Activated T-helper 17 cell treated with anti-CD3 and anti-CD28 coated beads, Interleukin-2, amount 50 U/mL, for 72 hours (primary cell): Measurements from ENCODE around the gene BLACAT1. TPM values are rescaled to one million over a fixed set of nuclear protein-coding genes. Genes with fewer than 3 reads are reported as not detected.
"Not testable (repeated sequence)": the region's sequence is repeated elsewhere in the genome, so short reads cannot be mapped to it uniquely, and the experiment has no call there.

ENCODE experiments used
- ATAC-seq: fragments of 150-1000 bp; cut with Tn5 transposase; replicated peaks from 2 replicates; pipeline ENCODE4 v1.10.0; 2021; ENCODE audit warnings: mild to moderate bottlenecking, moderate library complexity
- H3K27ac Mint-ChIP-seq: one replicate; pipeline ENCODE4 v1.8.0; 2022; ENCODE audit warnings: mixed read lengths
- H3K27me3 Mint-ChIP-seq: one replicate; pipeline ENCODE4 v1.8.0; 2022; ENCODE audit warnings: mixed read lengths
- H3K36me3 Mint-ChIP-seq: one replicate; pipeline ENCODE4 v1.8.0; 2022; ENCODE audit warnings: low read depth, mild to moderate bottlenecking, mixed read lengths
- H3K4me1 Mint-ChIP-seq: one replicate; pipeline ENCODE4 v1.8.0; 2022; ENCODE audit warnings: mixed read lengths
- H3K4me3 Mint-ChIP-seq: one replicate; pipeline ENCODE4 v1.8.0; 2022; ENCODE audit warnings: mild to moderate bottlenecking, mixed read lengths
- H3K9me3 Mint-ChIP-seq: one replicate; pipeline ENCODE4 v1.8.0; 2022; ENCODE audit warnings: mixed read lengths
- total RNA-seq, 2 donors: library from RNA; stranded (reverse); gene quantifications; one replicate each; pipeline ENCODE4 v1.2.3, GENCODE V29; 2022

Gene BLACAT1
- total RNA-seq, 2 donors from 2014 or later = 0.61 to 0.95 TPM

DNA sequence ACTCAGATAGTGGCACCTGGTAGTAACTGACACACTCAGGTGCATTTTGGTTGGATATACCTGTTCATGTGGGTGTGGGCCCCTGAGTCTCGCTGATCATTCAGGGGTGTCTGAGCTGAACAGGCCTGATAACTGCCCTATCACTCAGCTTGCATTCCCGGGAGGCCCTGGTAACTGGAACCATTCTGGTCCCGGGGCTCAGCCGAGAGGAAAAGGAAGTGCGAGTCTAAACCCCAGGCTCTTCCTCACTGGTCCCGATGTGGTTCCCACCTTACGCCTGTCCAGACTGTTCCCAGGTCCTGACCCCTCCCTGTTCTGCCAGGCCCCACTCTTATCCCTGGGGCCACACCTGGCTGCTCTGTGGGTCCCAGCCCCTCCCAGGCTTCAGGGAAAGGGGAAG, 36.9 kb upstream of the BLACAT1 start:
- Mint-ChIP-seq H3K27ac (no peak overlapping the region), H3K4me1 (no peaks in the 10 kb centered on the region), H3K9me3 (no peaks in the 10 kb centered on the region), H3K36me3 (no peaks in the 10 kb centered on the region), H3K27me3 (peaks cover 41% of the 10 kb centered on the region), H3K4me3 (no peak overlapping the region)
- no peak for ATAC-seq

- Mint-ChIP-seq H3K36me3 (no peaks in the 10 kb centered on the region), H3K4me1 (no peaks in the 10 kb centered on the region)
- no peak for ATAC-seq
Measured at GRCh38 chr1:205492201-205492667, 36.4 kb upstream of the BLACAT1 start.

DNA sequence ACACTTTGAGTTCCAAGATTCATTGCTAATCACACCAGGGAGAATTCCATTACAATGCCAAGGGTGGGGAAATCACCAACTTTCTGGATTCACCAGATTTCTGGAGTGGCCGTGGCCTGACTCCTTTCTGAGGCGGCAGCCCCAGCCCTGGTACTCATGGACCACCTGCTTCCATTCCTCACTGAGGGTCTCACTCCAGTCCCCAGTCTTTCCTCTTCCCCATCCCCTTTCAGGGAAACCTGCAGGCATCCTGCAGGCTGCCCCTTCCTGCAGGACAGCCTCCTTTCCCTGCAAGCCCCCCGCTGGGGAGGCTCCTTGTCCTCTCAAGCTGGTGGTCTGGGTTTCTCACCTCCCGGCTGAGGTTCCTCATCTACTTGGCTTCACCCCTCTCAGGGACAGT, 35.9 kb upstream of the BLACAT1 start:
- Mint-ChIP-seq H3K27me3 (peaks cover 41% of the 10 kb centered on the region), H3K27ac (no peak overlapping the region), H3K36me3 (no peaks in the 10 kb centered on the region), H3K9me3 (no peaks in the 10 kb centered on the region), H3K4me1 (no peaks in the 10 kb centered on the region), H3K4me3 (no peak overlapping the region)
- no peak for ATAC-seq

More at GRCh38 chr1:205492201-205492667, 36.4 kb upstream of the BLACAT1 start:
- H3K27me3 Mint-ChIP-seq = peaks cover 41% of the 10 kb centered on the region
- no peaks in the 10 kb centered on the region for H3K9me3 Mint-ChIP-seq
- no peak overlapping the region for H3K4me3 Mint-ChIP-seq
- no peak overlapping the region for H3K27ac Mint-ChIP-seq

DNA sequence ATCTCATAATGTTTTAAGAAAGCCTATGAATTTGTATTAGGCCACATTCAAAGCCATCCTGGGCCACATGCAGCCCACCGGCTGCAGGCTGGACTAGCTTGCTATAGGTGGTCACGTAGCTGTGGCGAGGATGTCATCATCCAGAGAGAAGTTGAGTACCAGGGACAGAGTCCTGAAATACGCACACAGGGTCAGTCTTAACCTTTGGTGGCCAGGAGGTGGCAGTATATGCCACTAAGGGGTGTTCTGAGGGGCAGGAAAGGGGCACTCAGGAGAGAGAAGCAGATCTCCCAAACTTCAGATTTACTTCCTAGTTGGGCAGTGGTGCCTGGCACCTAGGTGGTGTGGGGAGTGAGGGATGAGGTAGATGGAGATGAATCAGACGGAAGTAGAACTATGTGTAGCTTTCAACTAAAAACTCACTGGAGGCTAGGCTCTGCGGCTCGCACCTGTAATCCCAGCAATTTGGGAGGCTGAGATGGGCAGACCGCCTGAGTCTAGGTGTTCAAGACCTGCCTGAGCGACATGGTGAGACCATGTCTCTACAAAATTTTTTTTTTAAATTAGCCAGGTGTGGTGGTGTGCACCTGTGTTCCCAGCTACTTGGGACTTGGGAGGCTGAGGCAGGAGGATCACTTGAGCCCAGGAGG, 32.4 kb upstream of the BLACAT1 start:
- H3K4me1 Mint-ChIP-seq = no peaks in the 10 kb centered on the region
- H3K36me3 Mint-ChIP-seq = no peaks in the 10 kb centered on the region
- ATAC-seq = peak; percentile 75
- H3K27me3 Mint-ChIP-seq = peaks cover 35% of the 10 kb centered on the region
- no peaks in the 10 kb centered on the region for H3K9me3 Mint-ChIP-seq
- H3K4me3 Mint-ChIP-seq = no peak overlapping the region
- no peak overlapping the region for H3K27ac Mint-ChIP-seq

DNA sequence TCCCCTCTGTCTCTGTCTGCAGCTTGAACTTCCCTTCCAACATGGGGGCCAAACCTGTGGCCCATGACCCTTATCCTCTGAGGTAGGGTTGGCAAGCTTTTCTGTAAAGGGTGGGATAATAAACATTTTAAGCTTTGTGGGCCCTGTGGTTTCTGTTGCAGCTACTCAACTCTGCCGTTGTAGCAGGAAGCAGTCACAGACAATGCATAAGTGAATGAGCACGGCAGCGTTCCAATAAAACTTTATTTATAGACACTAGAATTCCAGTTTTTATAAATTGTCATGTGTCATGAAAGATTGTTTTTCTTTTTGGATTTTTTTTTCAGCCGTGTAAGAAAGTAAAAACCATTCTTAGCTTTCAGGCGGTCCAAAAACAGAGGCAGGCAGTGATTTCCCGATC, 30.4 kb upstream of the BLACAT1 start:
- no peak for ATAC-seq
- Mint-ChIP-seq H3K4me3 (no peak overlapping the region), H3K4me1 (peaks cover 3% of the 10 kb centered on the region), H3K27me3 (peaks cover 37% of the 10 kb centered on the region), H3K9me3 (no peaks in the 10 kb centered on the region), H3K36me3 (no peaks in the 10 kb centered on the region), H3K27ac (no peak overlapping the region)

- H3K27ac Mint-ChIP-seq = no peak overlapping the region
- ATAC-seq = peak; percentile 71
- peaks cover 12% of the 10 kb centered on the region for H3K4me1 Mint-ChIP-seq
- H3K36me3 Mint-ChIP-seq = no peaks in the 10 kb centered on the region
- H3K27me3 Mint-ChIP-seq = peaks cover 45% of the 10 kb centered on the region
- no peak overlapping the region for H3K4me3 Mint-ChIP-seq
- no peaks in the 10 kb centered on the region for H3K9me3 Mint-ChIP-seq
Measured at GRCh38 chr1:205484985-205485967, 29.4 kb upstream of the BLACAT1 start.

DNA sequence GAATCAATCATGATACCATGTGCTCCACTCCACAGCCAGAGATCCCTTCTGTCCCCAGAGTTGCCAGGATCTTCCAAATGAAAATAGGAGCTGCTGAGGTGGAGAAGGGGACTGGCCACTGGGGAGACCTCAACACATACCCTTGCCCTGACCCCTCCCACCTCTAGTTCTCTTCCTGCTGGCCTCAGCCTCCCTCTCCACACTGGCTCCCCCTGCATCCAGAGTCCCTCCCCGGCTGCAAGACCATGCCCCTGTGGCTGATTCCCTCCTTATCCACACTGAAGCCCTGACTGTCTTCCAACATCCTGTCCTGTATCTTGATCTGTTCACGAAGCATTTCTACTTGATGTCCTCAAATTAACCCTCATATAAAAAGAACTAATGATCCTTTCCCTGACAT, 27.5 kb upstream of the BLACAT1 start:
- Mint-ChIP-seq H3K4me3 (no peak overlapping the region), H3K4me1 (peaks cover 17% of the 10 kb centered on the region), H3K27ac (no peak overlapping the region), H3K9me3 (no peaks in the 10 kb centered on the region), H3K27me3 (peaks cover 42% of the 10 kb centered on the region), H3K36me3 (no peaks in the 10 kb centered on the region)
- no peak for ATAC-seq

GRCh38 chr1:205482587-205482986, 26.7 kb upstream of the BLACAT1 start:
- peaks cover 17% of the 10 kb centered on the region for H3K4me1 Mint-ChIP-seq
- not testable (repeated sequence) for H3K27ac Mint-ChIP-seq, H3K4me3 Mint-ChIP-seq, ATAC-seq, H3K36me3 Mint-ChIP-seq, H3K9me3 Mint-ChIP-seq
- H3K27me3 Mint-ChIP-seq = peaks cover 38% of the 10 kb centered on the region

DNA sequence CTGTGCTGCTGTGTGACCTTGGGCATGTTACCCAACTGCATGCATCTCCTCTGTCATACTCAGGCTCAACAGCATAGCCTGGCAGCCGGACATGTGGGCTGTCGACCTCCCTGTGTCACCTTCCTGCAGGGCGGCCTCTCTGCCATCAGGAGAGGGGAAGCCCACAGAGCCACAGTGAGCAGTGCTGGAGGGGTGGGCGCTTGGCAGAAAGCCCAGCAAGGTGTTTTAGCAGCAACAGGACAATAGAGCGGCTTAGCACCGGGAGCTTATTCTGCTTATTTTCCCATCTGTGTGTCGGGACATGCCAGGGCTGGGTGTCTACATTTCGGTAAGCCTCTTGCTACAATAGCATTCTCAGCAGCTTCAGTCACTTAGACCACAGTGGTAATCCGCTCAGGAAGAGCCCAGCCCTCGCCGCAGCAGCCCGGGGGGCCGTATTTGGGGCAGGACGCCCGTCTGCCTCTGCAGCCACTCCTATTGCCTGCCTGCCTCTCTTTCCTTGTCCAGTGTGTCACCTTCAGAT, 25.8 kb upstream of the BLACAT1 start:
- Mint-ChIP-seq H3K27me3 (peaks cover 40% of the 10 kb centered on the region), H3K9me3 (no peaks in the 10 kb centered on the region), H3K36me3 (no peaks in the 10 kb centered on the region), H3K4me1 (peaks cover 17% of the 10 kb centered on the region), H3K4me3 (peak overlapping the region; percentile 25), H3K27ac (no peak overlapping the region)
- ATAC-seq = no peak

GRCh38 chr1:205481218-205481617, 25.4 kb upstream of the BLACAT1 start:
- Mint-ChIP-seq H3K27ac (peak overlapping the region; percentile 40), H3K4me1 (peaks cover 17% of the 10 kb centered on the region), H3K9me3 (no peaks in the 10 kb centered on the region), H3K36me3 (no peaks in the 10 kb centered on the region), H3K27me3 (peaks cover 42% of the 10 kb centered on the region), H3K4me3 (peak overlapping the region; percentile 25)
- no peak for ATAC-seq

DNA sequence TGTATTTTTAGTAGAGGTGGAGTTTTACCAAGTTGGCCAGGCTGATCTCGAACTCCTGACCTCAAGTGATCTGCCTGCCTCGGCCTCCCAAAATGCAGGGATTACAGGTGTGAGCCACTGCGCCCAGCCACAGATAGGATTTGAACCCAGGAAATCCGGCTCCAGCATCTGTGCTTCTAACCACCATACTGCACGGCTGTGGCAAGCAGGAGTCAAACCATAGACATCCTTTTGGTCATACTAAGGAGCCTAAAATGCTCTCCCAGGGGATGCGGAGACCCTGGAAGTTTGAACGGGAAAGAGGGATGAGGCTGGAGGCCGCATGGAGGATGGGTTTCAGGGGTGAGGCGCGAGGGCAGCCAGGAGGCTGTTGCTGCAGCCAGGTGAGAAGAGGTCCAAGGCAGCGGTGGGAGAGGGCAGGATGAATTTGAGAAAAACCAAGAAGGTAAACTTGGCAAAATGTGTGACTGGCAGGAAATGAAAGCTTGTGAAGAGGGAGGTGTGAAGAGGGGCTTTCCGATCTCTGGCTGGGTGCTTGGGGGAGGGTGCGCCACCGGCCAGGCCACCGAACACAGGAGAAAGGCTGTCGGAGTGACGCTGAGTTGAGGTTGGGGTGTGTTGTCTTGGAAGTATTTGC, 24.6 kb upstream of the BLACAT1 start:
- peak overlapping the region; percentile 25 for H3K4me3 Mint-ChIP-seq
- H3K36me3 Mint-ChIP-seq = no peaks in the 10 kb centered on the region
- peak; percentile 85 for ATAC-seq
- H3K9me3 Mint-ChIP-seq = no peaks in the 10 kb centered on the region
- H3K27me3 Mint-ChIP-seq = peaks cover 45% of the 10 kb centered on the region
- peaks cover 17% of the 10 kb centered on the region for H3K4me1 Mint-ChIP-seq
- H3K27ac Mint-ChIP-seq = peak overlapping the region; percentile 40

GRCh38 chr1:205478985-205479384, 23.1 kb upstream of the BLACAT1 start:
- H3K36me3 Mint-ChIP-seq, H3K9me3 Mint-ChIP-seq, ATAC-seq, H3K27ac Mint-ChIP-seq, H3K4me3 Mint-ChIP-seq: not testable (repeated sequence)
- H3K27me3 Mint-ChIP-seq = peaks cover 47% of the 10 kb centered on the region
- H3K4me1 Mint-ChIP-seq = peaks cover 17% of the 10 kb centered on the region

- peaks cover 17% of the 10 kb centered on the region for H3K4me1 Mint-ChIP-seq
- H3K27me3 Mint-ChIP-seq = peaks cover 45% of the 10 kb centered on the region
- no peak for ATAC-seq
- no peak overlapping the region for H3K27ac Mint-ChIP-seq
- H3K36me3 Mint-ChIP-seq = no peaks in the 10 kb centered on the region
- no peak overlapping the region for H3K4me3 Mint-ChIP-seq
- H3K9me3 Mint-ChIP-seq = peaks cover 8% of the 10 kb centered on the region
Measured at GRCh38 chr1:205477759-205478247, 22.0 kb upstream of the BLACAT1 start.

DNA sequence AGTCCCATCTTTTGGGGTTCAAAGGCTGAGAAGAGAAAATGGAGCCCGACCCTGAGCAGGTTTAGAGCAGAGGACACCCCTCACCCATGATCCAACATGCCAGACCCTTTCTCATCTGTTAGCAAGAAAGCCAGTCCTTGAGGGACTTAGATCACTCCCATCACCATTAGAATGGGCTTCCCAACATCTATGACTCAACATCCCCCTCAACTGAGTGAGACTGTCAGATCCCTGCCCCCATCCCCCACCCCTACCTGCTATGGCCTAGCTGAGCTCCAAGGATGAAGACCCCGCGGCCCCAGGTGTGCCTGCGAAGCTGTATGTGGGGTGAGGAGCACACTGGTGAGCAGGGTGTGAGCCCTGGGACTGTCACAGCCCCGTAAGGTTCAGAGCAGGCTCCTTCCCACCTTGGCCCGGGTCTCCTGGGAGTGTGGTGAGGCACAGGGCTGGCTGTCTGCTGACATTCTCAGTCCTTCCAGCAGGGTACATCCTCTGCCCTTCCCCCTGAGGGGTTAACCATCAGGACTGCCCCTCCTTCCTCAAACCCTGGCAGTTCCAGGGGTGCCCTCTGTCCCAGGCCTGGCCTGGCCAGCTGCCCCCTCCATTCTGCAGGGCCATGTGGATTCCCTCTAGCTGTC, 21.4 kb upstream of the BLACAT1 start:
- Mint-ChIP-seq H3K36me3 (no peaks in the 10 kb centered on the region), H3K4me3 (no peak overlapping the region), H3K27me3 (peaks cover 48% of the 10 kb centered on the region), H3K9me3 (peaks cover 8% of the 10 kb centered on the region), H3K4me1 (peaks cover 17% of the 10 kb centered on the region), H3K27ac (no peak overlapping the region)
- no peak for ATAC-seq
